IMR-90 (cell line): Measurements from ENCODE around the gene QSER1. TPM values are rescaled to one million over a fixed set of nuclear protein-coding genes. Genes with fewer than 3 reads are reported as not detected.

Experiments
- ATAC-seq: fragments of 200-7000 bp; cut with Tn5 transposase; 2 replicates; pipeline ENCODE4 v1.9.1; 2020; ENCODE audit warnings: low read depth, mild to moderate bottlenecking, moderate library complexity
- BruUV-seq: library from RNA; stranded (reverse); fragments of 400-500 nt; replicated peaks from 2 replicates; lab custom pipeline; 2021; lab: Mats Ljungman, UMichigan
- CTCF ChIA-PET: fragments of 300-600 bp; formaldehyde crosslinking; extraction: SDS; loops from one replicate; lab custom pipeline; 2021; ENCODE audit warnings: antibody characterized with exemption; lab: Yijun Ruan, JAX
- POLR2A ChIA-PET: fragments of 300-600 bp; sonication (Branson Sonifier 250); formaldehyde crosslinking; loops from one replicate; lab custom pipeline; 2022; ENCODE audit warnings: antibody characterized with exemption; ENCODE audit not compliant: unreplicated experiment; lab: Charles Lee
- DNase-seq: peaks from one replicate; pipeline ENCODE4 v3.0.0; 2013
- H2AFZ ChIP-seq: replicated peaks from 2 replicates; pipeline ENCODE3; 2013; ENCODE audit warnings: low read length, mild to moderate bottlenecking; ENCODE audit not compliant: poor library complexity
- H2AK5ac ChIP-seq: 2 replicates; pipeline ENCODE4 v1.6.1; 2013; ENCODE audit warnings: low read depth, low read length, inconsistent platforms
- H2AK9ac ChIP-seq: replicated peaks from 2 replicates; pipeline ENCODE3; 2013; ENCODE audit warnings: mild to moderate bottlenecking, low read depth, low read length, moderate library complexity; ENCODE audit not compliant: poor library complexity
- H2BK120ac ChIP-seq: 2 replicates; pipeline ENCODE4 v1.6.1; 2013; ENCODE audit warnings: low read depth, low read length, inconsistent platforms
- H2BK15ac ChIP-seq: 3 replicates; pipeline ENCODE4 v1.6.1; 2013; ENCODE audit warnings: low read depth, low read length, inconsistent platforms
- H2BK20ac ChIP-seq: 2 replicates; pipeline ENCODE4 v1.6.1; 2013; ENCODE audit warnings: low read depth, mild to moderate bottlenecking, inconsistent platforms, low read length, moderate library complexity
- H2BK5ac ChIP-seq: 2 replicates; pipeline ENCODE4 v1.6.1; 2013; ENCODE audit warnings: mild to moderate bottlenecking, low read depth, low read length, inconsistent platforms; ENCODE audit not compliant: poor library complexity, severe bottlenecking
- H3K14ac ChIP-seq: replicated peaks from 2 replicates; pipeline ENCODE4 v1.6.1; 2013; ENCODE audit warnings: low read depth, low read length, inconsistent platforms
- H3K18ac ChIP-seq: 2 replicates; pipeline ENCODE4 v1.6.1; 2013; ENCODE audit warnings: low read depth, low read length, control low read depth
- H3K23ac ChIP-seq: 2 replicates; pipeline ENCODE4 v1.6.1; 2013; ENCODE audit warnings: low read depth, low read length, inconsistent platforms
- H3K27ac ChIP-seq: 2 replicates; pipeline ENCODE4 v1.5.1; 2013; ENCODE audit warnings: mild to moderate bottlenecking, control low read depth, low read length; ENCODE audit not compliant: insufficient read depth
- H3K27me3 ChIP-seq: 2 replicates; pipeline ENCODE4 v1.6.1; 2013; ENCODE audit warnings: low read length; ENCODE audit not compliant: control insufficient read depth, insufficient read depth
- H3K36me3 ChIP-seq: 2 replicates; pipeline ENCODE4 v1.6.1; 2013; ENCODE audit warnings: low read length, mixed read lengths; ENCODE audit not compliant: control insufficient read depth, insufficient read depth
- H3K4ac ChIP-seq: 2 replicates; pipeline ENCODE4 v1.6.1; 2013; ENCODE audit warnings: low read depth, low read length, inconsistent platforms
- H3K4me1 ChIP-seq: 2 replicates; pipeline ENCODE4 v1.6.1; 2013; ENCODE audit warnings: low read length, mixed read lengths; ENCODE audit not compliant: control insufficient read depth, insufficient read depth
- H3K4me2 ChIP-seq: 2 replicates; pipeline ENCODE4 v1.6.1; 2013; ENCODE audit warnings: low read depth, mild to moderate bottlenecking, control low read depth, low read length, moderate library complexity
- H3K4me3 ChIP-seq: 2 replicates; pipeline ENCODE4 v1.5.1; 2013; ENCODE audit warnings: low read depth, mild to moderate bottlenecking, control low read depth, low read length, moderate library complexity; ENCODE audit not compliant: insufficient read depth
- H3K56ac ChIP-seq: 2 replicates; pipeline ENCODE4 v1.6.1; 2013; ENCODE audit warnings: low read length, inconsistent platforms; ENCODE audit not compliant: insufficient read depth; ENCODE audit errors: extremely low read depth
- H3K79me1 ChIP-seq, 2 experiments: 2 replicates each; pipeline ENCODE4 v1.6.1; 2013; ENCODE audit warnings: low read length in 2 of 2, inconsistent platforms in 1 of 2, low read depth in 1 of 2
- H3K9ac ChIP-seq: 2 replicates; pipeline ENCODE4 v1.6.1; 2013; ENCODE audit warnings: low read depth, low read length, control low read depth
- H3K9me1 ChIP-seq: 2 replicates; pipeline ENCODE4 v1.6.1; 2013; ENCODE audit warnings: low read length, inconsistent platforms; ENCODE audit not compliant: insufficient read depth
- H3K9me3 ChIP-seq: 2 replicates; pipeline ENCODE4 v1.6.1; 2013; ENCODE audit warnings: low read length; ENCODE audit not compliant: control insufficient read depth, insufficient read depth
- H4K20me1 ChIP-seq: 2 replicates; pipeline ENCODE4 v1.6.1; 2013; ENCODE audit warnings: low read length, inconsistent platforms; ENCODE audit not compliant: insufficient read depth
- H4K5ac ChIP-seq: 2 replicates; pipeline ENCODE4 v1.6.1; 2013; ENCODE audit warnings: mild to moderate bottlenecking, low read depth, low read length, control low read depth
- H4K8ac ChIP-seq, 2 experiments: 2 replicates each; pipeline ENCODE4 v1.6.1; 2013; ENCODE audit warnings: low read depth in 2 of 2, low read length in 2 of 2, control low read depth in 1 of 2, inconsistent platforms in 1 of 2
- H4K91ac ChIP-seq: 2 replicates; pipeline ENCODE4 v1.6.1; 2013; ENCODE audit warnings: low read depth, low read length, inconsistent platforms; ENCODE audit not compliant: insufficient read depth
- BHLHE40 ChIP-seq: fragments of 150-350 bp; IDR thresholded peaks from 2 replicates; pipeline ENCODE4 v1.6.1; 2016; ENCODE audit warnings: mild to moderate bottlenecking, low read depth, low read length
- CEBPB ChIP-seq: IDR thresholded peaks from 2 replicates; pipeline ENCODE4 v1.6.1; 2012; ENCODE audit warnings: low read depth, low read length, improper control_type of control experiment
- CHD1 ChIP-seq: IDR thresholded peaks from 2 replicates; pipeline ENCODE4 v1.6.1; 2012; ENCODE audit warnings: low read depth, low read length, improper control_type of control experiment
- ELK1 ChIP-seq: fragments of 150-350 bp; IDR thresholded peaks from 2 replicates; pipeline ENCODE4 v1.6.1; 2016; ENCODE audit warnings: low read depth, mild to moderate bottlenecking, low read length, moderate library complexity, borderline replicate concordance
- FOS ChIP-seq: fragments of 150-350 bp; IDR thresholded peaks from 2 replicates; pipeline ENCODE4 v1.6.1; 2016; ENCODE audit warnings: low read depth, low read length
- MAFK ChIP-seq: IDR thresholded peaks from 2 replicates; pipeline ENCODE4 v1.6.1; 2012; ENCODE audit warnings: low read depth, low read length, improper control_type of control experiment
- MXI1 ChIP-seq: IDR thresholded peaks from 2 replicates; pipeline ENCODE4 v1.6.1; 2012; ENCODE audit warnings: low read depth, mild to moderate bottlenecking, low read length, moderate library complexity, borderline replicate concordance
- NFE2L2 ChIP-seq: fragments of 150-350 bp; IDR thresholded peaks from 2 replicates; pipeline ENCODE4 v1.6.1; 2016; ENCODE audit warnings: low read depth, mild to moderate bottlenecking, low read length
- POLR2A ChIP-seq: IDR thresholded peaks from 2 replicates; pipeline ENCODE4 v1.6.1; 2012; ENCODE audit warnings: mild to moderate bottlenecking, low read depth, low read length
- RAD21 ChIP-seq: IDR thresholded peaks from 2 replicates; pipeline ENCODE4 v1.6.1; 2012; ENCODE audit warnings: low read length, improper control_type of control experiment
- RCOR1 ChIP-seq: IDR thresholded peaks from 2 replicates; pipeline ENCODE4 v1.6.1; 2012; ENCODE audit warnings: mild to moderate bottlenecking, low read length, improper control_type of control experiment; ENCODE audit not compliant: insufficient replicate concordance
- RFX5 ChIP-seq: IDR thresholded peaks from 2 replicates; pipeline ENCODE4 v1.8.0; 2012; ENCODE audit warnings: low read depth, mild to moderate bottlenecking, low read length, moderate library complexity
- SMC3 ChIP-seq: fragments of 150-350 bp; IDR thresholded peaks from 2 replicates; pipeline ENCODE4 v1.6.1; 2016; ENCODE audit warnings: low read depth, mild to moderate bottlenecking, antibody characterized with exemption, low read length, moderate library complexity
- USF2 ChIP-seq: fragments of 150-350 bp; IDR thresholded peaks from 2 replicates; pipeline ENCODE4 v1.6.1; 2017; ENCODE audit warnings: mild to moderate bottlenecking, antibody characterized with exemption, low read length, low read depth
- WGBS, 2 experiments: methylation state at CpG; one replicate each; pipeline versions ENCODE4 v1.1.5 to v1.1.7; 2013; ENCODE audit warnings: missing lambda C conversion rate in 2 of 2; ENCODE audit not compliant: insufficient read length in 1 of 2; ENCODE audit errors: extremely low coverage in 2 of 2; 5-methylcytosine and 5-hydroxymethylcytosine counted together
- dilution Hi-C: fragments of 300-500 bp; cut with HindIII; formaldehyde crosslinking; loops from one replicate; pipeline ENCODE4 v1.14.3; 2018; ENCODE audit warnings: low sequenced_read_pairs; ENCODE audit not compliant: unreplicated experiment
- in situ Hi-C: fragments of 300-500 bp; cut with MboI; formaldehyde crosslinking; loops from 3 replicates; pipeline ENCODE4 v1.14.3; 2019; ENCODE audit warnings: low sequenced_read_pairs, inconsistent platforms, mixed read lengths
- intact Hi-C: fragments of 100-400 bp; cut with micrococcal nuclease; formaldehyde crosslinking; loops from 2 replicates; pipeline ENCODE4 v1.10.0; 2022
- polyA plus RNA-seq, 3 experiments: library from polyadenylated mRNA; depleted of rRNA; stranded (reverse); fragments of >200 nt; gene quantifications; 2 replicates each; pipeline ENCODE4 v1.2.3, GENCODE V29; 2012; ENCODE audit warnings: low replicate concordance in 1 of 3
- total RNA-seq: library from RNA; depleted of rRNA; stranded (reverse); fragments of >200 nt; gene quantifications from 2 replicates; pipeline ENCODE4 v1.2.3, GENCODE V29; 2012
- TF ChIP-seq, protein P1 (sequence below): conservative IDR thresholded peaks from 2 replicates; pipeline ENCODE4 v1.5.1; 2012; ENCODE audit warnings: mild to moderate bottlenecking, low read depth, low read length, improper control_type of control experiment

QSER1 gene
- total and polyA plus RNA-seq, 2 of the 4 experiments (the other 2 are of a cell fraction): 5.9 to 15.6 TPM

DNA sequence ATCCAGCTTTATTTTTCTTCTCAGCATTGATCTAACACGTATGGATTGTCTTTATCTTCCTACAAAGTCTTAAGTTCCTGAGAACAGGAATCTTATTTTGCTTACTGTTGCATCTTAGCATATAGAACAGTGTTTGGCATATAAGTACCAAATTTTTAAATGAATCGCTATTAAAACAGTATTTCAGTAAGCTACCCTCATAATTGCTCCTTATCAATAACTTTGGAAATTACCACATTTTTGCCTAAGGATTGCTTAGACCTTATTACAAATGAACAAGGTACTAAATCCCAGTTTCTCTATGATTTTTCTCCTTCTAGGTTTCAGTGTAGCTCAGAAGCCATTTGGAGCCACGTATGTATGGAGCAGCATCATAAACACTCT, 132.7 kb downstream of the QSER1 start:
- Histone ChIP-seq H3K14ac (no peak overlapping the region), H3K79me1 (peaks cover 15 to 17% of the 10 kb centered on the region in 2 experiments; a peak in 3 of 4 replicates), H3K9me1 (no peaks in the 10 kb centered on the region), H3K4ac (no peak overlapping the region), H2BK5ac (no peak overlapping the region), H3K9ac (no peak overlapping the region), H3K4me1 (peaks cover 4% of the 10 kb centered on the region), H4K20me1 (peaks cover 3% of the 10 kb centered on the region; the same call in 1 of the 2 replicates), H4K8ac (no peak overlapping the region), H4K91ac (no peak overlapping the region), H3K27me3 (no peaks in the 10 kb centered on the region), H3K4me2 (no peak overlapping the region), H3K23ac (no peak overlapping the region), H4K5ac (no peak overlapping the region), H3K56ac (no peak overlapping the region), H3K9me3 (no peaks in the 10 kb centered on the region), H3K36me3 (no peaks in the 10 kb centered on the region), H2BK15ac (no peak overlapping the region), H2BK120ac (no peak overlapping the region), H3K27ac (no peak overlapping the region), H2BK20ac (no peak overlapping the region), H2AK9ac (no peak overlapping the region), H2AK5ac (no peak overlapping the region), H2AFZ (no peak overlapping the region), H3K18ac (no peak overlapping the region), H3K4me3 (no peak overlapping the region)
- intact Hi-C loops: no loop called here
- in situ Hi-C loops: no loop called here
- dilution Hi-C loops: no loop called here
- DNase-seq (no peak), ATAC-seq (no peak)
- no CpG with 5 or more reads among the region's 3 CpGs for WGBS, 2 experiments
- BruUV-seq: no TSS peak
- TF ChIP-seq MXI1: no peak
- no peak for TF ChIP-seq MAFK
- no peak for TF ChIP-seq POLR2A
- TF ChIP-seq, protein P1, sequence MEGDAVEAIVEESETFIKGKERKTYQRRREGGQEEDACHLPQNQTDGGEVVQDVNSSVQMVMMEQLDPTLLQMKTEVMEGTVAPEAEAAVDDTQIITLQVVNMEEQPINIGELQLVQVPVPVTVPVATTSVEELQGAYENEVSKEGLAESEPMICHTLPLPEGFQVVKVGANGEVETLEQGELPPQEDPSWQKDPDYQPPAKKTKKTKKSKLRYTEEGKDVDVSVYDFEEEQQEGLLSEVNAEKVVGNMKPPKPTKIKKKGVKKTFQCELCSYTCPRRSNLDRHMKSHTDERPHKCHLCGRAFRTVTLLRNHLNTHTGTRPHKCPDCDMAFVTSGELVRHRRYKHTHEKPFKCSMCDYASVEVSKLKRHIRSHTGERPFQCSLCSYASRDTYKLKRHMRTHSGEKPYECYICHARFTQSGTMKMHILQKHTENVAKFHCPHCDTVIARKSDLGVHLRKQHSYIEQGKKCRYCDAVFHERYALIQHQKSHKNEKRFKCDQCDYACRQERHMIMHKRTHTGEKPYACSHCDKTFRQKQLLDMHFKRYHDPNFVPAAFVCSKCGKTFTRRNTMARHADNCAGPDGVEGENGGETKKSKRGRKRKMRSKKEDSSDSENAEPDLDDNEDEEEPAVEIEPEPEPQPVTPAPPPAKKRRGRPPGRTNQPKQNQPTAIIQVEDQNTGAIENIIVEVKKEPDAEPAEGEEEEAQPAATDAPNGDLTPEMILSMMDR: no peak
- no peak for TF ChIP-seq NFE2L2
- TF ChIP-seq USF2: no peak
- no peak for TF ChIP-seq CHD1
- TF ChIP-seq CEBPB: no peak
- no peak for TF ChIP-seq RFX5
- TF ChIP-seq RCOR1: no peak
- TF ChIP-seq RAD21: no peak
- no peak for TF ChIP-seq FOS
- TF ChIP-seq SMC3: no peak
- no peak for TF ChIP-seq BHLHE40
- no peak for TF ChIP-seq ELK1
- CTCF ChIA-PET: no interaction called here
- POLR2A ChIA-PET: no interaction called here
